Measurements from ENCODE around the gene ACOX1. TPM values are rescaled to one million over a fixed set of nuclear protein-coding genes. Genes with fewer than 3 reads are reported as not detected.
A peak's percentile ranks its signal among the peaks of the same experiment; 100 is the strongest.

Gene ACOX1
- total RNA-seq, 1 experiment from 2014 or later = 50.2 TPM

DNA sequence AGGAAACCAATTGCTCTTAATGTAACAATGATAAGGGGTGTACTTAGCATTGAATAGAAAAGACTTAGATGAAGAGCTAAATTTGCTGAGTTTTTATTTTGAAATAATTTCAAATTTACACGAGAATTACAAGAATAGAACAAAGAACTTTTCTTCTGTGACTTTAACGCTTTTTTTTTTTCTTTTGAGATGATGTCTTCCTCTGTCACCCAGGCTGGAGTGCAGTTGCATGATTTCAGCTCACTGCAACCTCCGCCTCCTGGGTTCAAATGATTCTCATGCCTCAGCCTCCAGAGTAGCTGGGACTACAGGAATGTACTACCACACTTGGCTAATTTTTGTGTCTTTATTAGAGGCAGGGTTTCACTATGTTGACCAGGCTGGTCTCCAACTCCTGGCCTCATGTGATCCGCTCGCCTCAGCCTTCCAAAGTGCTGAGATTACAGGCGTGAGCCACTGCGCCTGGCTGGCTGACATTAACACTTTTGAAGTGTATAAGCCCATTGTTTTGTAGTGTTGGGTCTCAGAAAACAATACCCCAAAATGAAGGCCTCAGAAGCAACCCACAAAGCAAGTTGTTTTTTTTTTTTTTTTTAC lies 2.2 kb upstream of the ACOX1 start:
- Histone ChIP-seq H3K4me1 (ENCODE audit: control insufficient read depth in 1 of 2, insufficient read depth in 2 of 2, low read length in 2 of 2) (peaks cover 12 to 32% of the 10 kb centered on the region in 2 experiments), H3K4me2 (ENCODE audit: low read length) (peak overlapping the region; percentile 80; the same call in 1 of the 2 replicates), H3K9me3 (ENCODE audit: control insufficient read depth in 1 of 2, insufficient read depth in 1 of 2, low read depth in 1 of 2, low read length in 2 of 2) (no peaks in the 10 kb centered on the region), H3K36me3 (ENCODE audit: control insufficient read depth in 1 of 2, insufficient read depth in 2 of 2, low read length in 2 of 2) (no peaks in the 10 kb centered on the region; a peak in 1 of 4 replicates), H3K9me2 (ENCODE audit: insufficient read depth) (no peaks in the 10 kb centered on the region), H3K27me3 (ENCODE audit: insufficient read depth, low read length) (no peaks in the 10 kb centered on the region), H3K27ac (ENCODE audit: low read depth, low read length) (no peak overlapping the region; the same call in 1 of the 2 replicates), H2AFZ (ENCODE audit: low read depth, low read length, poor library complexity, severe bottlenecking) (no peak overlapping the region), H3K79me2 (ENCODE audit: insufficient read depth, low read length) (peaks cover 19% of the 10 kb centered on the region; the same call in 1 of the 2 replicates), H3K4me3 (replicated peaks in 1 of 2; ENCODE audit: low read depth in 1 of 2, low read length in 2 of 2) (no peak overlapping the region), H4K20me1 (ENCODE audit: insufficient read depth) (no peaks in the 10 kb centered on the region), H3K9ac (ENCODE audit: low read length) (no peak overlapping the region)
- no peak for DNase-seq (ENCODE audit: low read depth, low spot score)
- no TSS peak for BruUV-seq (replicated peaks)
- POLR2A ChIA-PET = no interaction called here
- RAD21 ChIA-PET (ENCODE audit: low non-redundant PET in 1 of 2, low total read pairs in 2 of 2, uncharacterized antibody in 2 of 2, unreplicated experiment in 2 of 2) = no interaction called here
- intact Hi-C loops (cut with micrococcal nuclease) = no loop called here
- ATAC-seq = no peak
- TF ChIP-seq, protein P1, sequence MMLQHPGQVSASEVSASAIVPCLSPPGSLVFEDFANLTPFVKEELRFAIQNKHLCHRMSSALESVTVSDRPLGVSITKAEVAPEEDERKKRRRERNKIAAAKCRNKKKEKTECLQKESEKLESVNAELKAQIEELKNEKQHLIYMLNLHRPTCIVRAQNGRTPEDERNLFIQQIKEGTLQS (IDR thresholded peaks at IDR 0.05) = no peak
- TF ChIP-seq EZH2phosphoT487 (IDR thresholded peaks at IDR 0.05; ENCODE audit: borderline replicate concordance) = no peak
- TF ChIP-seq, protein P2, sequence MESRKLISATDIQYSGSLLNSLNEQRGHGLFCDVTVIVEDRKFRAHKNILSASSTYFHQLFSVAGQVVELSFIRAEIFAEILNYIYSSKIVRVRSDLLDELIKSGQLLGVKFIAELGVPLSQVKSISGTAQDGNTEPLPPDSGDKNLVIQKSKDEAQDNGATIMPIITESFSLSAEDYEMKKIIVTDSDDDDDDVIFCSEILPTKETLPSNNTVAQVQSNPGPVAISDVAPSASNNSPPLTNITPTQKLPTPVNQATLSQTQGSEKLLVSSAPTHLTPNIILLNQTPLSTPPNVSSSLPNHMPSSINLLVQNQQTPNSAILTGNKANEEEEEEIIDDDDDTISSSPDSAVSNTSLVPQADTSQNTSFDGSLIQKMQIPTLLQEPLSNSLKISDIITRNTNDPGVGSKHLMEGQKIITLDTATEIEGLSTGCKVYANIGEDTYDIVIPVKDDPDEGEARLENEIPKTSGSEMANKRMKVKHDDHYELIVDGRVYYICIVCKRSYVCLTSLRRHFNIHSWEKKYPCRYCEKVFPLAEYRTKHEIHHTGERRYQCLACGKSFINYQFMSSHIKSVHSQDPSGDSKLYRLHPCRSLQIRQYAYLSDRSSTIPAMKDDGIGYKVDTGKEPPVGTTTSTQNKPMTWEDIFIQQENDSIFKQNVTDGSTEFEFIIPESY (IDR thresholded peaks at IDR 0.05; ENCODE audit: extremely low read depth, insufficient replicate concordance, low read length) = no peak
- no peak for TF ChIP-seq RAD21 (IDR thresholded peaks at IDR 0.05; ENCODE audit: low read depth)
- TF ChIP-seq ZFX (IDR thresholded peaks at IDR 0.05) = no peak
- TF ChIP-seq FOSL1 (IDR thresholded peaks at IDR 0.05; ENCODE audit: low read depth) = no peak
- no peak for TF ChIP-seq CBX3 (IDR thresholded peaks at IDR 0.05; ENCODE audit: low read depth)
- TF ChIP-seq JUND (IDR thresholded peaks at IDR 0.05) = no peak
- no peak for TF ChIP-seq EZH2 (IDR thresholded peaks at IDR 0.05)
- CTCF ChIA-PET = interaction anchor here (0.8 kb wide), 1 partner anchor 76 kb away, joined by 4 read pairs; no protein-coding TSS in a partner anchor

Measured in HCT116 (cell line).